H9 (cell line): ENCODE results near the gene DNAJC1. TPM values are rescaled to one million over a fixed set of nuclear protein-coding genes. Genes with fewer than 3 reads are reported as not detected.

Source experiments
- DNase-seq: peaks from one replicate; pipeline ENCODE4 v3.0.0-alpha.2; 2017
- H2AFZ ChIP-seq: one replicate; pipeline ENCODE4 v1.6.1; 2013; ENCODE audit warnings: mild to moderate bottlenecking, low read length, control low read depth, moderate library complexity
- H2AK5ac ChIP-seq: 2 replicates; pipeline ENCODE4 v1.6.1; 2013; ENCODE audit warnings: low read length, control low read depth, mixed read lengths; ENCODE audit not compliant: insufficient read length
- H2BK120ac ChIP-seq: one replicate; pipeline ENCODE4 v1.6.1; 2013; ENCODE audit warnings: low read depth, mild to moderate bottlenecking, low read length, control low read depth, inconsistent platforms; ENCODE audit not compliant: poor library complexity, severe bottlenecking
- H2BK12ac ChIP-seq: 2 replicates; pipeline ENCODE4 v1.6.1; 2013; ENCODE audit warnings: low read length, control low read depth, mixed read lengths, low read depth; ENCODE audit not compliant: insufficient read length
- H2BK15ac ChIP-seq: 2 replicates; pipeline ENCODE4 v1.6.1; 2013; ENCODE audit warnings: low read depth, low read length, control low read depth
- H2BK20ac ChIP-seq: one replicate; pipeline ENCODE4 v1.6.1; 2013; ENCODE audit warnings: low read depth, mild to moderate bottlenecking, low read length, control low read depth, inconsistent platforms; ENCODE audit not compliant: poor library complexity, severe bottlenecking
- H2BK5ac ChIP-seq: 2 replicates; pipeline ENCODE4 v1.6.1; 2013; ENCODE audit warnings: low read length, control low read depth, mixed read lengths; ENCODE audit not compliant: insufficient read length
- H3K14ac ChIP-seq: 2 replicates; pipeline ENCODE4 v1.6.1; 2013; ENCODE audit warnings: low read length, control low read depth; ENCODE audit not compliant: insufficient read depth
- H3K18ac ChIP-seq: 2 replicates; pipeline ENCODE4 v1.6.1; 2013; ENCODE audit warnings: low read depth, mild to moderate bottlenecking, mixed read lengths, low read length, control low read depth; ENCODE audit not compliant: insufficient read length
- H3K23ac ChIP-seq: 2 replicates; pipeline ENCODE4 v1.6.1; 2013; ENCODE audit warnings: low read length, control low read depth, mixed read lengths, low read depth; ENCODE audit not compliant: insufficient read length
- H3K23me2 ChIP-seq: 2 replicates; pipeline ENCODE4 v1.6.1; 2013; ENCODE audit warnings: low read depth, mild to moderate bottlenecking, mixed read lengths, low read length, control low read depth; ENCODE audit not compliant: insufficient read length, poor library complexity, severe bottlenecking
- H3K27ac ChIP-seq: 2 replicates; pipeline ENCODE4 v1.5.1; 2013; ENCODE audit warnings: low read length, control low read depth, mixed read lengths, low read depth; ENCODE audit not compliant: insufficient read length
- H3K27me3 ChIP-seq: 2 replicates; pipeline ENCODE4 v1.6.1; 2013; ENCODE audit warnings: low read length, control low read depth, inconsistent platforms; ENCODE audit not compliant: insufficient read depth
- H3K4ac ChIP-seq: 2 replicates; pipeline ENCODE4 v1.6.1; 2013; ENCODE audit warnings: low read depth, mild to moderate bottlenecking, control low read depth, inconsistent platforms, low read length, moderate library complexity
- H3K4me1 ChIP-seq: 2 replicates; pipeline ENCODE4 v1.6.1; 2013; ENCODE audit warnings: low read length, control low read depth, inconsistent platforms; ENCODE audit not compliant: insufficient read depth
- H3K4me2 ChIP-seq: 2 replicates; pipeline ENCODE4 v1.6.1; 2013; ENCODE audit warnings: low read length, control low read depth, mixed read lengths; ENCODE audit not compliant: insufficient read length, insufficient read depth
- H3K56ac ChIP-seq: 2 replicates; pipeline ENCODE4 v1.6.1; 2013; ENCODE audit warnings: low read depth, mild to moderate bottlenecking, mixed read lengths, low read length, control low read depth; ENCODE audit not compliant: insufficient read length
- H3K79me1 ChIP-seq: 2 replicates; pipeline ENCODE4 v1.6.1; 2013; ENCODE audit warnings: low read depth, mild to moderate bottlenecking, moderate library complexity, low read length, control low read depth, inconsistent platforms; ENCODE audit not compliant: insufficient read depth, poor library complexity, severe bottlenecking
- H3K79me2 ChIP-seq: 2 replicates; pipeline ENCODE4 v1.6.1; 2013; ENCODE audit warnings: low read length, control low read depth, inconsistent platforms; ENCODE audit not compliant: insufficient read depth
- H3K9ac ChIP-seq: 2 replicates; pipeline ENCODE4 v1.6.1; 2013; ENCODE audit warnings: low read length, control low read depth, mixed read lengths; ENCODE audit not compliant: insufficient read length; ENCODE audit errors: extremely low read depth
- H3K9me3 ChIP-seq: one replicate; pipeline ENCODE4 v1.6.1; 2013; ENCODE audit warnings: low read depth, low read length, inconsistent platforms; ENCODE audit not compliant: control insufficient read depth
- H3T11ph ChIP-seq: one replicate; pipeline ENCODE4 v1.6.1; 2013; ENCODE audit warnings: mild to moderate bottlenecking, low read length, control low read depth, inconsistent platforms
- H4K20me1 ChIP-seq: one replicate; pipeline ENCODE4 v1.6.1; 2013; ENCODE audit not compliant: control insufficient read depth, insufficient read length, insufficient read depth
- H4K5ac ChIP-seq: 2 replicates; pipeline ENCODE4 v1.6.1; 2013; ENCODE audit warnings: low read depth, mild to moderate bottlenecking, mixed read lengths, low read length, control low read depth; ENCODE audit not compliant: insufficient read length
- H4K8ac ChIP-seq: replicated peaks from 2 replicates; pipeline ENCODE4 v1.6.1; 2013; ENCODE audit warnings: low read length, control low read depth, mixed read lengths, low read depth; ENCODE audit not compliant: insufficient read length
- H4K91ac ChIP-seq: 2 replicates; pipeline ENCODE4 v1.6.1; 2013; ENCODE audit warnings: low read depth, mild to moderate bottlenecking, moderate library complexity, mixed read lengths, low read length, control low read depth; ENCODE audit not compliant: insufficient read length
- H3K27ac Mint-ChIP-seq, 3 experiments: 2 replicates in 2 of 3; 3 replicates in 1 of 3; pipeline ENCODE4 v1.8.0; 2020 to 2021; ENCODE audit warnings: mixed read lengths in 3 of 3, mild to moderate bottlenecking in 1 of 3, moderate library complexity in 1 of 3
- H3K27me3 Mint-ChIP-seq: 2 replicates; pipeline ENCODE4 v1.8.0; 2021; ENCODE audit warnings: low read depth, mild to moderate bottlenecking, moderate library complexity, mixed read lengths
- H3K36me3 Mint-ChIP-seq, 3 experiments: 2 replicates in 2 of 3; 3 replicates in 1 of 3; pipeline ENCODE4 v1.8.0; 2020 to 2021; ENCODE audit warnings: low read depth in 3 of 3, mixed read lengths in 3 of 3; ENCODE audit not compliant: insufficient read depth in 1 of 3
- H3K4me1 Mint-ChIP-seq, 2 experiments: 2 replicates each; pipeline ENCODE4 v1.8.0; 2020; ENCODE audit warnings: mixed read lengths in 2 of 2
- H3K4me3 Mint-ChIP-seq, 2 experiments: 2 replicates in 1 of 2; 3 replicates in 1 of 2; pipeline ENCODE4 v1.8.0; 2020 to 2021; ENCODE audit warnings: mild to moderate bottlenecking in 2 of 2, mixed read lengths in 2 of 2, moderate library complexity in 1 of 2
- H3K9me3 Mint-ChIP-seq, 2 experiments: 2 replicates in 1 of 2; 3 replicates in 1 of 2; pipeline ENCODE4 v1.8.0; 2020; ENCODE audit warnings: mild to moderate bottlenecking in 2 of 2, mixed read lengths in 2 of 2, moderate library complexity in 1 of 2
- CTCF ChIP-seq: fragments of 200-600 bp; sonication (generic); conservative IDR thresholded peaks from 3 replicates; pipeline ENCODE4 v1.8.0; 2021; ENCODE audit warnings: antibody characterized with exemption, mild to moderate bottlenecking
- WGBS: extraction: QIAGEN DNeasy Blood & Tissue Kit; methylation state at CpG from one replicate; pipeline ENCODE4 v1.1.7; 2013; ENCODE audit warnings: missing lambda C conversion rate, low lambda C conversion rate, mixed read lengths; ENCODE audit not compliant: insufficient read length; ENCODE audit errors: extremely low coverage; 5-methylcytosine and 5-hydroxymethylcytosine counted together
- total RNA-seq: library from RNA; stranded (reverse); gene quantifications from 2 replicates; pipeline ENCODE4 v1.2.1, GENCODE V29; 2021

DNAJC1 gene
- total RNA-seq, 1 experiment from 2014 or later, result 11.2 TPM

DNA sequence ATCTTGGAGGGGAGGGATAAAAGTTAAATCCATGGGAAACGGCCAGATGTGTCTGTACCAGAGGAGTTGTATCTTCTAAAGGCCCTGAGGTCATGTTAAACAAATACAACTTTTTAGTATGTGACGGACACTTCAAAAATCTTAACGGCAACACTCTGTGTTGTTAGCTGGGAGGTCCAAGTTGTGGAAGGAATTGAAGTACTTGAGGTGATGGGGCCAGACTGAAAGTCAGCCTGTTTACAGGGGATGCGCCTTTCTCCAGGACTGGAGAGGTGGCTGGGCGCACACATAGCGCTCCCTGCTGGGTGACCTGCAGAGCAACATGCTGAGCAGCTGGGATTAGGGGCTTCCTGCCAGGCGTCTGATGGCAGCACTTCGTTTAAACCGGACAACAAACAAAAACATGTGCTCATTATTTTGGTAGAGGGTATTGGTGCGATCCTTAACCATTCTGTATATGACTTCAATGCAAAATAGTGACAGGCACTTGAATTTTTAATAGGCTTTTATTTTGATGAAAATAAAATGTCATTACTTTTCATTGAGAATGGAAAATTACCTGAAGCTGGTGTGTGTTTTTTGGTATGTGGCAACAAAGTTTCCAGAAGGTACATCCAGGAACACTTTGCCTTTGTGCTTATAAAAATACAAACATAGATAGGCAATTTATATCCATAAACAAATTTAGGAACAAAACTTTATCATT lies 271.3 kb downstream of the DNAJC1 start:
- peak; percentile 89 for TF ChIP-seq CTCF
- Histone ChIP-seq H2BK5ac (no peak overlapping the region), H3K18ac (no peak overlapping the region), H3K79me2 (no peaks in the 10 kb centered on the region), H3K27ac (no peak overlapping the region), H2AK5ac (no peak overlapping the region), H2AFZ (no peak overlapping the region), H3K23me2 (no peaks in the 10 kb centered on the region), H3K4ac (no peak overlapping the region), H3K56ac (no peak overlapping the region), H2BK120ac (no peak overlapping the region), H4K8ac (no peak overlapping the region), H4K5ac (no peak overlapping the region), H3K14ac (no peak overlapping the region), H3K9ac (no peak overlapping the region), H4K91ac (no peak overlapping the region), H2BK12ac (no peak overlapping the region), H3K4me1 (peaks cover under 1% of the 10 kb centered on the region; the same call in 1 of the 2 replicates), H4K20me1 (no peaks in the 10 kb centered on the region), H3K27me3 (no peaks in the 10 kb centered on the region), H3T11ph (no peak overlapping the region), H2BK20ac (no peak overlapping the region), H3K4me2 (no peak overlapping the region), H3K23ac (no peak overlapping the region), H3K79me1 (peaks cover 3% of the 10 kb centered on the region), H2BK15ac (no peak overlapping the region), H3K9me3 (no peaks in the 10 kb centered on the region)
- Mint-ChIP-seq H3K4me1 (peaks cover 26 to 35% of the 10 kb centered on the region in 2 experiments), H3K9me3 (no peaks in the 10 kb centered on the region; a peak in 2 of 5 replicates), H3K27me3 (no peaks in the 10 kb centered on the region), H3K27ac (peak overlapping the region; percentile 31 to 89 (median 87); a peak in 4 of 7 replicates), H3K36me3 (peaks cover 18 to 54% (median 48%) of the 10 kb centered on the region in 3 experiments; a peak in 6 of 7 replicates), H3K4me3 (0 out of 5 replicates have a peak overlapping the region, but pooled peaks of 1 of the 2 experiments have one; percentile 36)
- DNase-seq, result peak; percentile 88
- WGBS, result no CpG with 5 or more reads among the region's 10 CpGs
